ENCODE data around the gene PADI4. TPM values are rescaled to one million over a fixed set of nuclear protein-coding genes. Genes with fewer than 3 reads are reported as not detected.

Gene PADI4
- polyA plus RNA-seq, 4 donors, result 0.03 to 0.24 TPM; not detected in 2

- Histone ChIP-seq H3K4me1 (ENCODE audit: control insufficient read depth in 3 of 3, insufficient read depth in 2 of 3, low read depth in 1 of 3, low read length in 2 of 3) (no peaks in the 10 kb centered on the region), H3K36me3 (ENCODE audit: control insufficient read depth in 3 of 3, insufficient read depth in 2 of 3, low read depth in 1 of 3, low read length in 3 of 3) (no peaks in the 10 kb centered on the region), H3K4me3 (ENCODE audit: low read depth in 1 of 3, low read length in 3 of 3) (no peak overlapping the region), H3K27ac (ENCODE audit: low read depth in 1 of 3, low read length in 2 of 3) (no peak overlapping the region), H3K9me3 (ENCODE audit: control insufficient read depth in 2 of 2, insufficient read depth in 1 of 2, low read depth in 1 of 2, low read length in 1 of 2) (no peaks in the 10 kb centered on the region), H3K27me3 (ENCODE audit: control insufficient read depth in 3 of 3, insufficient read depth in 3 of 3, low read length in 3 of 3) (peaks cover 0 to 4% (median 0%) of the 10 kb centered on the region in 3 donors)
- DNase-seq (no peak), FAIRE-seq (no peak)
- 84 to 88% (median 85%) methylated on average over 3 of the region's 3 CpGs for WGBS, 3 donors
Observed at GRCh38 chr1:17290553-17290952, 17.4 kb upstream of the PADI4 start.

GRCh38 chr1:17292299-17293160, 15.5 kb upstream of the PADI4 start:
- FAIRE-seq (no peak), DNase-seq (no peak)
- Histone ChIP-seq H3K4me1 (ENCODE audit: control insufficient read depth in 3 of 3, insufficient read depth in 2 of 3, low read depth in 1 of 3, low read length in 2 of 3) (no peaks in the 10 kb centered on the region), H3K27ac (ENCODE audit: low read depth in 1 of 3, low read length in 2 of 3) (no peak overlapping the region), H3K36me3 (ENCODE audit: control insufficient read depth in 3 of 3, insufficient read depth in 2 of 3, low read depth in 1 of 3, low read length in 3 of 3) (no peaks in the 10 kb centered on the region), H3K27me3 (ENCODE audit: control insufficient read depth in 3 of 3, insufficient read depth in 3 of 3, low read length in 3 of 3) (peaks cover 0 to 4% (median 3%) of the 10 kb centered on the region in 3 donors), H3K4me3 (ENCODE audit: low read depth in 1 of 3, low read length in 3 of 3) (no peak overlapping the region), H3K9me3 (ENCODE audit: control insufficient read depth in 2 of 2, insufficient read depth in 1 of 2, low read depth in 1 of 2, low read length in 1 of 2) (no peaks in the 10 kb centered on the region)
- 24 to 59% (median 38%) methylated on average over 7 of the region's 7 CpGs for WGBS, 3 donors

GRCh38 chr1:17293681-17294425, 14.1 kb upstream of the PADI4 start:
- Histone ChIP-seq H3K27ac (ENCODE audit: low read depth in 1 of 3, low read length in 2 of 3) (no peak overlapping the region), H3K4me1 (ENCODE audit: control insufficient read depth in 3 of 3, insufficient read depth in 2 of 3, low read depth in 1 of 3, low read length in 2 of 3) (no peaks in the 10 kb centered on the region), H3K36me3 (ENCODE audit: control insufficient read depth in 3 of 3, insufficient read depth in 2 of 3, low read depth in 1 of 3, low read length in 3 of 3) (no peaks in the 10 kb centered on the region), H3K27me3 (ENCODE audit: control insufficient read depth in 3 of 3, insufficient read depth in 3 of 3, low read length in 3 of 3) (peaks cover 0 to 4% (median 3%) of the 10 kb centered on the region in 3 donors), H3K9me3 (ENCODE audit: control insufficient read depth in 2 of 2, insufficient read depth in 1 of 2, low read depth in 1 of 2, low read length in 1 of 2) (no peaks in the 10 kb centered on the region), H3K4me3 (ENCODE audit: low read depth in 1 of 3, low read length in 3 of 3) (no peak overlapping the region)
- no peak for FAIRE-seq
- DNase-seq, result no peak
- WGBS, 3 donors, result 54 to 59% (median 58%) methylated on average over 14 of the region's 14 CpGs

- Histone ChIP-seq H3K27ac (ENCODE audit: low read depth in 1 of 3, low read length in 2 of 3) (no peak overlapping the region), H3K4me1 (ENCODE audit: control insufficient read depth in 3 of 3, insufficient read depth in 2 of 3, low read depth in 1 of 3, low read length in 2 of 3) (no peaks in the 10 kb centered on the region), H3K27me3 (ENCODE audit: control insufficient read depth in 3 of 3, insufficient read depth in 3 of 3, low read length in 3 of 3) (peaks cover 0 to 4% (median 3%) of the 10 kb centered on the region in 3 donors), H3K9me3 (ENCODE audit: control insufficient read depth in 2 of 2, insufficient read depth in 1 of 2, low read depth in 1 of 2, low read length in 1 of 2) (no peaks in the 10 kb centered on the region), H3K4me3 (ENCODE audit: low read depth in 1 of 3, low read length in 3 of 3) (no peak overlapping the region), H3K36me3 (ENCODE audit: control insufficient read depth in 3 of 3, insufficient read depth in 2 of 3, low read depth in 1 of 3, low read length in 3 of 3) (no peaks in the 10 kb centered on the region)
- WGBS, 3 donors, result 36 to 69% (median 62%) methylated on average over 4 of the region's 4 CpGs
- FAIRE-seq, result no peak
- DNase-seq, result no peak
Observed at GRCh38 chr1:17295292-17295691, 12.7 kb upstream of the PADI4 start.

GRCh38 chr1:17296086-17296485, 11.9 kb upstream of the PADI4 start:
- no peak for FAIRE-seq
- 80 to 90% (median 83%) methylated on average over 5 of the region's 5 CpGs for WGBS, 3 donors
- H3K9me3 ChIP-seq (ENCODE audit: control insufficient read depth in 2 of 2, insufficient read depth in 1 of 2, low read depth in 1 of 2, low read length in 1 of 2), result peaks cover 0 to 3% of the 10 kb centered on the region in 2 donors

GRCh38 chr1:17297991-17298390, 10.0 kb upstream of the PADI4 start:
- DNase-seq (no peak), FAIRE-seq (no peak)
- H3K27me3 ChIP-seq (ENCODE audit: control insufficient read depth in 3 of 3, insufficient read depth in 3 of 3, low read length in 3 of 3), result peaks cover 0 to 3% (median 0%) of the 10 kb centered on the region in 3 donors
- 73 to 77% (median 74%) methylated on average over 7 of the region's 7 CpGs for WGBS, 3 donors
- no peaks in the 10 kb centered on the region for H3K36me3 ChIP-seq (ENCODE audit: control insufficient read depth in 3 of 3, insufficient read depth in 2 of 3, low read depth in 1 of 3, low read length in 3 of 3)
- no peak overlapping the region for H3K4me3 ChIP-seq (ENCODE audit: low read depth in 1 of 3, low read length in 3 of 3)
- no peak overlapping the region for H3K27ac ChIP-seq (ENCODE audit: low read depth in 1 of 3, low read length in 2 of 3)
- peaks cover 0 to 16% of the 10 kb centered on the region in 2 donors for H3K9me3 ChIP-seq (ENCODE audit: control insufficient read depth in 2 of 2, insufficient read depth in 1 of 2, low read depth in 1 of 2, low read length in 1 of 2)
- H3K4me1 ChIP-seq (ENCODE audit: control insufficient read depth in 3 of 3, insufficient read depth in 2 of 3, low read depth in 1 of 3, low read length in 2 of 3), result no peaks in the 10 kb centered on the region

More at GRCh38 chr1:17296086-17296485, 11.9 kb upstream of the PADI4 start:
- peaks cover 0 to 3% (median 0%) of the 10 kb centered on the region in 3 donors for H3K27me3 ChIP-seq (ENCODE audit: control insufficient read depth in 3 of 3, insufficient read depth in 3 of 3, low read length in 3 of 3)
- H3K27ac ChIP-seq (ENCODE audit: low read depth in 1 of 3, low read length in 2 of 3), result no peak overlapping the region
- no peak overlapping the region for H3K4me3 ChIP-seq (ENCODE audit: low read depth in 1 of 3, low read length in 3 of 3)
- H3K36me3 ChIP-seq (ENCODE audit: control insufficient read depth in 3 of 3, insufficient read depth in 2 of 3, low read depth in 1 of 3, low read length in 3 of 3), result no peaks in the 10 kb centered on the region
- no peak for DNase-seq
- H3K4me1 ChIP-seq (ENCODE audit: control insufficient read depth in 3 of 3, insufficient read depth in 2 of 3, low read depth in 1 of 3, low read length in 2 of 3), result no peaks in the 10 kb centered on the region

GRCh38 chr1:17301767-17302166, 6.2 kb upstream of the PADI4 start:
- FAIRE-seq, result no peak
- 76 to 83% (median 82%) methylated on average over 5 of the region's 5 CpGs for WGBS, 3 donors

GRCh38 chr1:17304151-17304825, 3.7 kb upstream of the PADI4 start:
- H3K4me3 ChIP-seq (ENCODE audit: low read depth in 1 of 3, low read length in 3 of 3), result no peak overlapping the region
- no peak for DNase-seq
- peaks cover 0 to 5% (median 2%) of the 10 kb centered on the region in 3 donors for H3K27me3 ChIP-seq (ENCODE audit: control insufficient read depth in 3 of 3, insufficient read depth in 3 of 3, low read length in 3 of 3)
- FAIRE-seq, result no peak
- H3K4me1 ChIP-seq (ENCODE audit: control insufficient read depth in 3 of 3, insufficient read depth in 2 of 3, low read depth in 1 of 3, low read length in 2 of 3), result no peaks in the 10 kb centered on the region
- H3K27ac ChIP-seq (ENCODE audit: low read depth in 1 of 3, low read length in 2 of 3), result no peak overlapping the region
- WGBS, 3 donors, result 34 to 43% (median 37%) methylated on average over 6 of the region's 6 CpGs
- H3K36me3 ChIP-seq (ENCODE audit: control insufficient read depth in 3 of 3, insufficient read depth in 2 of 3, low read depth in 1 of 3, low read length in 3 of 3), result no peaks in the 10 kb centered on the region
- peaks cover 0 to 20% of the 10 kb centered on the region in 2 donors for H3K9me3 ChIP-seq (ENCODE audit: control insufficient read depth in 2 of 2, insufficient read depth in 1 of 2, low read depth in 1 of 2, low read length in 1 of 2)

More at GRCh38 chr1:17301767-17302166, 6.2 kb upstream of the PADI4 start:
- Histone ChIP-seq H3K27ac (ENCODE audit: low read depth in 1 of 3, low read length in 2 of 3) (no peak overlapping the region), H3K9me3 (ENCODE audit: control insufficient read depth in 2 of 2, insufficient read depth in 1 of 2, low read depth in 1 of 2, low read length in 1 of 2) (peaks cover 0 to 20% of the 10 kb centered on the region in 2 donors), H3K4me3 (ENCODE audit: low read depth in 1 of 3, low read length in 3 of 3) (no peak overlapping the region), H3K27me3 (ENCODE audit: control insufficient read depth in 3 of 3, insufficient read depth in 3 of 3, low read length in 3 of 3) (no peaks in the 10 kb centered on the region), H3K4me1 (ENCODE audit: control insufficient read depth in 3 of 3, insufficient read depth in 2 of 3, low read depth in 1 of 3, low read length in 2 of 3) (no peaks in the 10 kb centered on the region), H3K36me3 (ENCODE audit: control insufficient read depth in 3 of 3, insufficient read depth in 2 of 3, low read depth in 1 of 3, low read length in 3 of 3) (no peaks in the 10 kb centered on the region)
- no peak for DNase-seq
